ENCODE results near the gene ATXN7L2. TPM values are rescaled to one million over a fixed set of nuclear protein-coding genes. Genes with fewer than 3 reads are reported as not detected.

ATXN7L2 gene
- total and polyA plus RNA-seq, 11 donors = 1.2 to 3.8 (median 2.1) TPM

DNA sequence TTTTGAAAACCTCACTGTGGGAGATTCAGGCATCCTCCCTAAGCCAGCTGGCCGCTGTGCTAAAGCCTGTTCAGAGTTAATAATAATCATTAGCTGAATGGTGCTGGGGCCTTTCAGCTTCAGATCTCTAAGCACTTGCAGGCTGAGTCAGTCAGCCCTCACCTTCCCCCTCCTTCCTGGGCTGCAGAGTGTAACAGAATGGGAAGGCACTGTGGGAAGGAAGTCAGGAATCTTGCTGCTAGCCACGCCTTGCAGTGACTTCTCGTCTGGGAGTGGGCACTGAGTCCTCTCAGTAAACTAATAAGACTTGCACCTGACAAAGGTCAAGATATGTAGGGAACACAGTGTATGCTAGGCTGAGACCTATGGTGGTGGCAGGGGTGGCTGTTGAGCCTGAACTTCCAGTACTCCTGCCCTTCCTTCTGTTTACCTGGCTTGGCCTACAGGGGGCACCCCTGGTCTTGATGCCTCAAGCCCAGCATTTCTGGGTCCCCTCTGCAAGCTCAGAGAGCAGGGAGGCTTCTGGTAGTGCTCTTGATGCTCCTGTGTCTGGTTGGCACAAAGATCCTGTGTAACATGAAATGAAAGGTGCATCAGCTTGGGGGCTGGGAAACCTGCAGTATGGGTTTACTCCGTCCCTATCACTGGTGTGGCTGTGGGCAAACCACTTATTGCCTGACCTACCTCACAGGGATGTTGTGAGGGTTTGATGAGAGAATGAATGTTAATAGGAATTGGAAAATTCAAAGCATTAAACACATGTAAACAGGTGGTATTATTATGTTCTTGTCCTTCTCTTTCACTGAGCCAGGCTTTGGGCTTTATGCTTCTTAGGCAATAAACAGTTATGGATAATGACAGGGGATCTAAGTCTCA, 16.2 kb downstream of the ATXN7L2 start:
- TF ChIP-seq POLR2A (IDR thresholded peaks at IDR 0.05) = no peak
- TF ChIP-seq CTCF (IDR thresholded peaks at IDR 0.05) = peak in 9 of 12 donors; percentile 20 to 46 (median 39)
- H3K27me3 ChIP-seq = no peaks in the 10 kb centered on the region
- H3K4me1 ChIP-seq = peaks cover 0 to 34% (median 6%) of the 10 kb centered on the region in 12 donors
- peaks cover 0 to 53% (median 31%) of the 10 kb centered on the region in 9 donors for H3K36me3 ChIP-seq
- ATAC-seq = peak in 1 of 4 donors; percentile 30
- intact Hi-C loops (cut with DNase I) = loop anchor here in 1 of 10 donors (2.0 kb wide), 1 partner anchor 31 kb away; no protein-coding TSS in a partner anchor
- no peak overlapping the region for H3K4me3 ChIP-seq
- no peak for DNase-seq
- 72 to 80% (median 75%) methylated on average over 3 to 4 of the region's 4 CpGs for WGBS, 4 donors
- H3K27ac ChIP-seq = peak overlapping the region in 1 of 12 donors; percentile 51
- no peaks in the 10 kb centered on the region for H3K9me3 ChIP-seq

DNA sequence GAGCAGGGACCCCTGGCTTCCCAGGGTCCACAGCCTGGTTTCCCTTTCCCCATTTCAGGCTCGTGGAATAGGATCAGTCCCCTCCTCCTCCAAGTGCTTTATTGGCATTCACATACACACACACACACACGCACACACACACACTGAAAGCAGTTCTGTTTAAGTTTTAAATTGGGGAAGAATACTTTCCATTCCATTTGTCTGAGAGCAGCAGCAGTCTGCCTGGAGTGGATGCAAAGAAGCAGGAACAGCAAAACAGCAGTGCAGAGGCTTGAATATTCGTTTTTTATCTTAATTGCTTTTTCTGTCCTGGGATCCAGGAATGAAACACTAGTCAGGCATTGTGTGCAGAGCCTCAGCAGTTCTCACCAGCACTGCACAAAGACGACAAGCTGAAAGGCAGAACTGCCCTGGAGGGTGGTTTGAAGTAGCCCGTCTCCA, 17.3 kb downstream of the ATXN7L2 start:
- Histone ChIP-seq H3K4me1 (peaks cover 0 to 28% (median 2%) of the 10 kb centered on the region in 12 donors), H3K4me3 (no peak overlapping the region), H3K27ac (peak overlapping the region in 2 of 12 donors; percentile 51 to 60), H3K9me3 (no peaks in the 10 kb centered on the region), H3K27me3 (no peaks in the 10 kb centered on the region), H3K36me3 (peaks cover 0 to 51% (median 29%) of the 10 kb centered on the region in 9 donors)
- intact Hi-C loops (cut with DNase I) = no loop called here
- 45 to 53% (median 50%) methylated on average over 5 of the region's 5 CpGs for WGBS, 4 donors
- DNase-seq (no peak), ATAC-seq (no peak)
- TF ChIP-seq CTCF (IDR thresholded peaks at IDR 0.05) = no peak
- TF ChIP-seq POLR2A (IDR thresholded peaks at IDR 0.05) = no peak

DNA sequence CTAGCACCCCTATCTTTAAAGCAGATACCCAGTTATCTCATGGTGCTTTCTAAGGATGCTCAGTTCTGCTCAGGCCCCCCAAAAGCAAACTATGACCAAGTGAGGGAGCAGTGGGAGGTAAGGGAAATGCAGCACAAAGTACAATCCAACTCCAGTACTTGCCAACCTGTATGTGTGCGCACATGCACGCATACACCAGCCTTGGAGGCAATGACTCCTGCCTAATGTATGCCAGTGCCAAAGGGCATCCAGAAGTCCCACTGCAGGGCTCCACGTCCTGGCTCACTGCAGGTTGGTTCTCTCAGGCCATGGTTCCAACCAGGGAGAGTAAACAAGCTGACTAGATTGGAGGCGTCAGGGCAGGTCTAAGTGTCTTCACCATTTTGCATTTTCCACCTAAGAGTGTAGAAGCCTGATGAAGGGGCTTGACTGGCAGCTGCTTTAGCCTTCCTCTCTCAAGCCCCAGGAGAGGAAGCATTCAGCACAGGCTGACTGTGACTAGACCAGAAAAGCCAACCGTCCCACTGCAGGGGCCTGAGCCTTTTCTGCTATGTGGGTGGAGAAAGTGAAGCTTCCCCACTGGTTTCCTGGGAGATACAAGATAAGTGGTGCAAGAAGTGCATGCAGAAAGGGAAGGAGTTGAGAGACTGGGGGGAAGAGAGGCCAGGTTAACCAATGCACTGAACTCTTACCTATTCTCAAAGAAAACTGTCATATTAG, 18.1 kb downstream of the ATXN7L2 start:
- H3K27ac ChIP-seq = peak overlapping the region in 1 of 12 donors; percentile 60
- 67 to 79% (median 76%) methylated on average over 5 of the region's 5 CpGs for WGBS, 4 donors
- TF ChIP-seq POLR2A (IDR thresholded peaks at IDR 0.05) (no peak), CTCF (IDR thresholded peaks at IDR 0.05) (no peak)
- H3K36me3 ChIP-seq = peaks cover 0 to 42% (median 20%) of the 10 kb centered on the region in 9 donors
- H3K27me3 ChIP-seq = no peaks in the 10 kb centered on the region
- H3K4me3 ChIP-seq = no peak overlapping the region
- intact Hi-C loops (cut with DNase I) = no loop called here
- DNase-seq (no peak), ATAC-seq (no peak)
- peaks cover 0 to 28% (median 2%) of the 10 kb centered on the region in 12 donors for H3K4me1 ChIP-seq
- no peaks in the 10 kb centered on the region for H3K9me3 ChIP-seq

Data from heart left ventricle (tissue), 16 donors.